Measurements from ENCODE around the gene ATP4A.

The ATP4A gene

GRCh38 chr19:35549174-35549788 lies 14.2 kb downstream of the ATP4A start:
- DNase-seq, result no peak

- DNase-seq, result no peak
These were observed 16.9 kb downstream of the ATP4A start for GRCh38 chr19:35546532-35546931.

- no peak for DNase-seq
These were observed 17.5 kb downstream of the ATP4A start for GRCh38 chr19:35545855-35546381.

DNA sequence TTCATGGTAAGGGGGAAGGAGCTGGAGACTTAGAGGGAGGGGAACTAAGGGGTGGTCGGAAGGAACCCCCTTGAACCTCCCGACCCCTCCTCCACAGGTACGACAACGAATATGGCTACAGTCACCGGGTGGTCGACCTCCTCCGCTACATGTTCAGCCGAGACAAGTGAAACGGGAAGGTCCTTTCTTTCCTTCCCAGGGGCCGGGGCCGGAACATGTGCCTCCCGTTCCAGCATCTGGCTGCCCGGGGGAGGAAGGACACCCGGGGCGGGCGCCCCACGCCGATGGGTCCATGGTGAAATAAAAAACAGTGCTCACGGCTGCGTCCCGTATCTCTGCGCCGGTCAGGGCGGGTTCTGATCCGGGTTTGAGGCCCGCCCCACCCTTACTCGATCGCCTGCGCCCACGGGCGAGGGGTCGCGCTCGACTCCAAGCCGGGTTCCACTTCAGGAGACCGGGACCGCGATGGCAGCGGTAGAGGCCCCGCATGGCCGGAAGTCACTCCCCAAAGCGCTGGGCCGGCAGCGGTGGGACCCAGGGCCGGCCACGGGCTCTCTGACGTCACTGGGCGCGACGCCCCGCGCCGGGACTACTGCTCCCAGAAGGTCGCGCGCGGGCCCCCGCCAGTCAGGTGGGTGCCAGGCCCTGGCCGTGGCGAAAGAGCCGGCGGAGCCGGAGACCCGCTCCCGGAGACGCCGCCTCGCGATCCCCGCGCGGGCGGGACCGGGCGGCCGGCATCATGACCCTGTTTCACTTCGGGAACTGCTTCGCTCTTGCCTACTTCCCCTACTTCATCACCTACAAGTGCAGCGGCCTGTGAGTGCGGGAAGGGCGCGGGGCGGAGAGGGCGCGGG lies 18.2 kb downstream of the ATP4A start, which contains the start of gene TMEM147:
Gene TMEM147 (plus strand): TSS at position 626 of the 854 bp plus-strand sequence. CDS start 114 bp downstream, at position 740.
- DNase-seq, result no peak

DNA sequence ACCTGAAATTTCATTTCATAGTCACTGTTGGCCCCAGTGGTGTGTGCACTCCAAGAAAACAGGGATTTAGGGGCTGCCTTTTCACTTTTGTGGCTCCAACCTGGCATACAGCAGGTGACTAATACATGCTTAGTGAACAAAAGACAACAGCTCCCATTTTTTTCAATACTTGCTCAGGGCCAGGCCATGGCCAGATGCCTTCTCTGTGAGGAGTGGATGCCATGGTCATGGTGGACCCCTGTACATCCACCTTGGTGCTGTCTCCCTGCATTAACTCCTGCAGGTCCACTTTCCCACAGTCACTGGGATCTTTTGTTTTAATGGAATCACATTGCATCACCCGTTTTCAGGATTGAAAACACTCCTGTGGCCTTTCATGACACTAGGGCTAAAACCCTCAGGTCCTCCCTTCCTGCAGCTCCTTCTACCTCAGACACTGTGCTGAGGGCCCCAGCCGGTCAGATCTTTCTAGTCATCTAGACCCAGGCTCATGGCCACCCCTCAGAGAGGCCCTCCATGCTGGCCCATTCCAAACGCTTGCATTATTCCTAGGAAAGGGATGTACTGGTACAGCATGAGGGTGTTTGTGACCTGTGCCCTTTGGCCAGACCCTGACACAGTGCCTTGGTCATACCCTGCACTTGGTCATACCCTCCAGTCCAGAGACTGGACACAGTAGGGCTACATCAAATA lies 19.2 kb downstream of the ATP4A start:
- no peak for DNase-seq

GRCh38 chr19:35543280-35544109 lies 20.0 kb downstream of the ATP4A start:
- no peak for DNase-seq

GRCh38 chr19:35542209-35542608 lies 21.2 kb downstream of the ATP4A start:
- DNase-seq, result no peak

- DNase-seq, result no peak
These were observed 23.0 kb downstream of the ATP4A start for GRCh38 chr19:35540356-35540927.

- DNase-seq, result no peak
These were observed 23.6 kb downstream of the ATP4A start for GRCh38 chr19:35539850-35540249.

- DNase-seq, result no peak
These were observed 24.1 kb downstream of the ATP4A start for GRCh38 chr19:35539314-35539713.

DNA sequence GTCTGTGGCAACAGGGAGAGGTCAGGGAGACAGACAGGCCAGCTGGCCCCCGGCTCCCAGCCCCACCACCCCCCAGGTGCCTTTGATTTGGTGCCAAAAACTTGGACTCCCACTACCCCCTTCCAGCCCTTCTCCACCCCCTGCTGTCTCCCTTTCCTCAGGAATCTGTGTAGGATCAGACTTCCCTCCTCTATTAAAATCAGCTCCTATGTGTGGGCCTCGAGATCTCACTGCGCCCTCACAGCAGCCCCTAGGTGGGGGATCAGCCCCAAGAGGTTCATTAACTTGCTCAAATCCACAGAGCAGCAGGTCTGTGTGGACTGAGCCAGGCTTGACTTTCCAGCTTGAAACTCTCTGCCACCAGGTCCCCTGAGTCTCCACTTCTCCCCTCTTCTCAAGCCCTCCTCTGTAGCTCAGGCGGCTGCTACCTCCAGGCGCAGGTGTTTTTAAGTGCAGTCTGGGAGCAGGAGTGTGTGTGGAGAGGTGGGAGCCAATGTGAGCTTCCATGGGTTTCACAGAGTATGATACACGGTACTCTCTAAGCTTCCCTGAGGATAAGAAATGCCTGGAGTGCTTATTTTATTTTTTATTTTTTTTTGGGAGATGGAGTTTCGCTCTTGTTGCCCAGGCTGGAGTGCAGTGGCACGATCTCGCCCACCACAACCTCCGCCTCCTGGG lies 28.5 kb downstream of the ATP4A start:
- DNase-seq, result no peak

- DNase-seq, result no peak
These were observed 29.6 kb downstream of the ATP4A start for GRCh38 chr19:35533822-35534392.

DNA sequence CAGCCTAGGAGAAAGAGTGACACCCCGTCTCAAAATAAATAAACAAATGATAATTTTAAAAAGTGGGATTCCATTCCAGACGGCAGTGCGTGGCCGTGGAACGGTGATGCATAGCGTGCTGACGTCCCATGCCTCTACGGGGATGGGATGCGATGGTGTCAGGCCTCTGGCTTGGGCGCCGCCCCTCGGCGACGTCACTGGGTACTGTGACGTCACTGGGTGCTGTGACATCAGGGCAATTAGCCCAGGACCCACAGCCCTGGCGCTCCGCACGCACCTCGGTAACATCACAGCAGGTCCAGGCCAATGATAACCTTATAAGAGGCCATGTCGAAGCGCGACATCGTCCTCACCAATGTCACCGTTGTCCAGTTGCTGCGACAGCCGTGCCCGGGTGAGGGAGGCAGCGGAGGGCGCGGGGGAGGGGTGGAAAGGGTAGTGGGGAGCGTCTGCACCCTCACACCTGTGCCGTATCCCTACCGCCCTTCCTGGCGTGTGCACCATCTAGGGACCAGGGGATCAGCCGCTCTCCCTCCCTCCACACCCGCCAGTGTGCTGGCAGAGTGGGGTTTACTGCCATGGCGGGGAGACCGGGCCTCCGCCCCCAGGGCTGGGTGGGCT lies 30.1 kb downstream of the ATP4A start, which contains the start of gene GAPDHS:
Gene GAPDHS (plus strand): TSS at position 256 of the 621 bp plus-strand sequence. CDS start 72 bp downstream, at position 328.
- DNase-seq, result no peak

- no peak for DNase-seq
These were observed 32.2 kb downstream of the ATP4A start for GRCh38 chr19:35531291-35531690.

GRCh38 chr19:35529241-35530218 lies 33.9 kb downstream of the ATP4A start:
- no peak for DNase-seq

DNA sequence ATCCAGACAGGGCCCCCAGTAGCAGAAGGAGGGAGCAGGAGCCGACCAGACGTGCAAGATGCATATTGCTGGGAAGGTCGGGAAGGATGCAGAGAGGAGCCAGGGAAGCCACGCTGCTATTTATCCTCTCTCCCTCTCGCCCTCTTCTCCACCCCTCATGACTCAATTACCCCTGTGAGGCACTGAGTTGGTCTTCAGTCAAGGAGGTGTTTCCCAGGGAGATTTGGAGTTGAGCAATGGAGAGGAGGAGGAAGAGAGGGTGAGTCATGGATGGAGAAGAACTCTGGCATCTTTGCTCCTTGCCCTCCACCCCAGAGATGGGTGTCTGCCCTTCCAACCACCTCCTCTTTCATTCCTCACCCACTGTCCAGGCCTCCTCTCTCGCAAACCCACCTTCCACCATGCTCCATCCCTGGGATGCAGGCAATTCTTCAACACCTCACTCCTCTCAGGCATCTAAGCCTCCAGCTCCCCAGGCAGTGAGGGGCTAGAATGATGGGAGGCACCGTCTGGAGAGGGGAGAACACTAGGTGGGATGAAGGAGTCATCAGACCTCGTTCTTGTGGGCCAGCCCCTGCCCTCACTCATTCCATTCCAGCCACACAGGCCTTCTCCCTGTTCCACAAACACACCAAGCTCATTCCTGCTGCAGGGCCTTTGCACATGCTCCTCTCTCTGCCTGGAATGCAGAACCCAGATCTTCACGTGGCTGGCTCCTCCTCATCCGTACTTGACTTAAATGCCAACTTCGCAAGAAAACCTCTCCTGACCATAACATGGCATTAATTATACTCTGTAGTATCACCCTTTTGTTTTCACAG lies 35.0 kb downstream of the ATP4A start, which contains the start of gene SBSN:
Gene SBSN (minus strand): TSS at position 94 of the 821 bp plus-strand sequence. CDS start 30 bp downstream, at position 64.
- no peak for DNase-seq

DNA sequence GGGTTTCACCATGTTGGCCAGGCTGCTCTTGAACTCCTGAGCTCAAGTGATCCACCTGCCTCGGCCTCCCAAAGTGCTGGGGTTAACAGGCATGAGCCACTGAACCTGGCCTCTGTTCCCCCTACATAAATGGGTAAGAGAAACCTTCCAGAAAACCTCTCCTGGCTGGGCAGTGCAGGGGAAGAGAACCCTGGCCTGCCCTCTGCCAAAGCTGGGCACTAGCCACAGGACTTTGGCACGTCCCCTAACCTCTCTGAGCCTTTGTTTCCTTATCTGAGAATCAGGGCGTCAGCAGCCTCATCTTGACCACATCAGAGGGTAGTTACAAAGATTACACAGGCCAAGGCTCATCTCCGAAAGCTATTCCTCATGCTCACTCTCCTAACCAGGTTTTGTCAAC lies 37.6 kb downstream of the ATP4A start:
- no peak for DNase-seq

GRCh38 chr19:35524181-35524837 lies 39.1 kb downstream of the ATP4A start:
- DNase-seq, result no peak

Data from cortex of kidney (tissue), 1 donor.